NCI-H187 (cell line): ENCODE measurements around the gene SMPX.

Experiments
- DNase-seq, 2 experiments: peaks; one replicate each; lab custom pipeline; 2025; lab: John Stamatoyannopoulos, UW

The SMPX gene

GRCh38 chrX:21744060-21744459, 13.9 kb downstream of the SMPX start:
- DNase-seq = no peak

DNA sequence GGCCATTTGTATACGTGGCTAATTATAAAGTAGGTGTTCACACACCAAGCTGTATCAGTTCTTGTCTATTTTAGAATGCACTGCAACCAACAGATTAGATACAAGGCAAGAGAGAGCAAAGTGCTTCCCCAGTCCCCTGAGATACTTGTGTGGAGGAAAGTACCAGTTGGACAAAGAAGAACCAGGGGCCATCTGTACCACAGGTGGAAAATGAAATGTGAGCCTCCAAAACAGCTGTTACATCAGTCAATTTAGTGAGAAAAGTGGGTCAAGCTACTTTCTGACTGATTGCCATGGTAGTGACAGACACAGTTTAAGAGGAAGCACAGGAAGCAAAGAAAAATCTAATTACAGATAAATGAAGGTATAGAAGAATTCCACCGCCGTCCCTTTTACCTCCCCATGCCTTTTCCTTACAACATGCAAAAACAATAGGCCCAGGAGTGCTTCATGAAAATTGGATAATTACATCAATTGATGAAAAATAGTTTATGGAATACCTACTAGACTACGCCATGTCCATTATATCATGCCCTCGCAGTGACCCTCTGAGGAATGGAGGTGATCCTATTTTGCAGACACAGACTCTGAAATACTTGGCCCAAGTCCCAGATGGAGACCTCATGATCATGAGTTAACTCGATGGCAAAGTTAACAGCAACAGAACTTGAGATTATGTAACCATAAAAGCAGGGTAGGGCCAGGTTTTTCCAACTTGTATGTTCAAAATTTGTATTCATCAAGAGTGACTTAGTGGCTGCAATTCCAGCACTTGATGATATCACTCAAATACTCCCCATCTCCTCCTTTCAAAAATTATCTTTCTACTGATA, 15.8 kb downstream of the SMPX start:
- DNase-seq = peak; percentile 6 to 44

GRCh38 chrX:21741364-21741763, 16.6 kb downstream of the SMPX start:
- DNase-seq = no peak

GRCh38 chrX:21740329-21741274, 17.3 kb downstream of the SMPX start:
- DNase-seq = no peak

GRCh38 chrX:21738950-21739287, 19.0 kb downstream of the SMPX start:
- DNase-seq = no peak

DNA sequence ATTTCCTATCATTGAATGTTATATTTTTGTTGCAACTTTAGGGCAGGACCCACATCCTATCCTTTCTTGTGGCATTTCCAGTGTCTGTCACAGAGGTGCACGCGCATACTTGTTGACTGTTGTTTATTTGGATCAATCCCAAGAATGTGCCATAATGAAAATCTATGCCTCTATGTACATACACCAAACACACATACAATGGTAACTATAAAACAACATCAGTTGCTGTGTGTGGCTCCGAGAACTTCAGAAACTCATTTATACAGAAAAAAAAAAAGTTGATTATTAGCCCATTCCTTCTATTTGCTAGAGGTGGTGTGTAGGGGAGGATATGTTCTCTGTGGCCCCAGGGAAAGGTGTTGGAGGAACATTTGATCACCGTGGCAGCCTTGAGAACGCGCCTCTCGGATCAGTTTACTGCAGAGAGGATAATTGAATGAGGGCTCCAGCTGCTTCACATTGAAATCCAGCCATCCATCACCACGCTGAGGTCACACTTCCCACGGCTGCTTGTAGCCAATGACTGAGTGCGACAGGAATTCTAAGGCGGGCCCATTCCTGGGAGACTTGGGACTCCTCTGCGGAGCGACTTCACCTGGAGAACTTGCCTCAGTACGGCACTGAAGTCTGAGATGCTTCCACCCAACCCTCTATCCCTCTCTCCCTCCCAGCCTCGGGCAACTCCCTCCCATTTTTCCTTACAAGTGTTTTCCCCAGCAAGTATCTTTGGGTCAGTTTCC, 19.5 kb downstream of the SMPX start:
- DNase-seq = peak; percentile 46 to 53

DNA sequence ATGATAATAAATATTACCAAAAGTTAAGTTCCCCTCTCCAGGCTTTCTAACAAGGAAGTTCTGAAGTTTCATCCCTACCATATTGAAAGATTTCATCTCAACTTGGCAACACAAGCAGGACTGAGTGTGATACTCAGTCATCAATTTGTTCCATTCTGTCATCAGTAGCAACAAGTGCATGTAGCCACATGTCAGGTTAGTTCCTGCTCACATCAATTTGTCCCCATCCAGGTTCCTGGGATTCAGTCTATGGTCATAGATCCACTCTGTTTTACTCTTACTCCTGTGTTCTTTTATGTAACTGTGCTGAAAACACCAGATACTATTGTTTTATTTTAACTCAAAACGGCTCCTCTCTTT, 22.2 kb downstream of the SMPX start:
- DNase-seq = no peak

DNA sequence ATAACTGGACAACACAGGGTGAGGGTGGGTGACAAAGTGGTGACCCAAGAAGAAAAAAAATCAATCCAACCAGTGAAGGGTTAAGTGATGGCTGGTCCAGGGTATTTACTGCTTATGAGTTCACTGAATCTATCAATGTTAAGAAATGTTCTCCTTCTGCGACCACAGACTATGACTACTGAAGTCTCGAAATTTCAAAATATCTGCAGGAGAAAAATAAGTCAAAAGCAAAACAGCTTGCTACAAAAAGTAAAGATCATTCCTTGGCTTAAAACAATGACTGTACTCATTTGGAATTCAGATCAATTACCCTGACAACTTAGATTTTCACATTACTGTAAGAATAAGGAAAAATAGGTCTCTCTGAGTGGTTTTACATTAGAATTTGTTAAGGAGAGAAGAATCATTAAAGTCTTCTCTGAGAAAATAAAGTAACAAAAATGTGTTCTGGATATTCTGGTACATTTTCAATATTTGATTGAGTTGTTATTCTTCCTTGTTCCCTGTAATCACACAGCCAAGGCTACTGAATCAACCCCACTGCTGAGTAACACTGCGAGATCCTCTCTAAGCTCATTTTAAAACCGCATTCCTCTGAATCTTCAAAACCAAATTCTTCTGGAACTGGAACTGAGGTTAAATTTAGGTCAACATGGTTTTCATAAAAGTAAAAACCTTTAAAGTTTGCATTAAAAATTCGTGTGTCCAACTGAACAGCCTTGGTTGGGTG, 22.7 kb downstream of the SMPX start:
- no peak for DNase-seq

- DNase-seq = no peak
Observed at GRCh38 chrX:21734175-21734574, 23.7 kb downstream of the SMPX start.

GRCh38 chrX:21733705-21734104, 24.2 kb downstream of the SMPX start:
- DNase-seq = no peak

DNA sequence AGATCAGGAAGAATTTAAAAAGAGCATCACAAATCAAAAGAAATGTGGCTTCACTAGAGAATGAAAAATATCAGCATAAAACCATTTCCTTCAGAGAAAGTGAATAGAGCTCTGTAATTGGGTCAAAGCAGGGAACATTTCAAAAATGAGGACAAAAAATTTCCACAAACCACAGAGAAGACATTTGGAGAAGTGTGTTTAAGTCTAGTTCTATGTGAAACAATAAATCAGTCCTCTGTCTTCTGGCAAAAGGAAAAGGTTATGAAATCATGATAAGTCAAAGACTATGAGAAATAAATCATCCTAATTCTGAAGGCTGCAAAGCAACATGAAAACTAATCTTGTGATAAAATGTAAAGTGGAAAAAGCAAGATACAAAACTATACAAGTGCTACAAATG, 27.9 kb downstream of the SMPX start:
- DNase-seq = no peak

DNA sequence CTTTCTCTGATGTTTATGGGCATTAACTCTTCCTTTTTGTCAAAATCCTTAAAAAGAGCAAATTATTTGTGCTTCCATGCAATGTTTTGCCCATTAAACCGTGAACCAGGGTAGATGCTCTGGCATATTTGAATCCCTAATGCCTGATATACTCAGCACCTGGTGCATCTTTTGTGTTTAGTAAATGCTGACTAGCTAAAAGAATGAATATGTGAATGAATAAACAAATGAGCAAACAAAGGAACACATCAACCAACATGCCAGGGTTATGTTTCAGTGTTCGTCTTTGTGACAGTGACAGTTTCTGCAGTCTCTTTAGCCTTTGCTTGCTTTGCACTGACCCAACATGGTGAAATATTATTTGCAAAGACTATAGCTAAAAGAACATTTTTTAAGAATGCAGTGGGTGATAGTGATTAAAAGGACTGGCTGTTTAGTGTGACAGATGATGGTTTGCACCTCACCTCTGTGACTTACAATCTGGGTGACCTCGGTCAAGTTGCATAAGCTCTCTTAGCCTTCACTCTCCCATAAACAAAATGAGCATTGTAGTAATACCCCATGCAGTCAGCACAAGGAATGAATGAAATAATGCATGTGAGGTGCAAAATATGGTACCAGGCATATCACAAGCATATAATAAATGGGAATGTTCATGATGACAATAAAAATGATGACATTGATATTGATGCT, 29.5 kb downstream of the SMPX start:
- DNase-seq = no peak

- DNase-seq = no peak
Observed at GRCh38 chrX:21725916-21726315, 32.0 kb downstream of the SMPX start.

DNA sequence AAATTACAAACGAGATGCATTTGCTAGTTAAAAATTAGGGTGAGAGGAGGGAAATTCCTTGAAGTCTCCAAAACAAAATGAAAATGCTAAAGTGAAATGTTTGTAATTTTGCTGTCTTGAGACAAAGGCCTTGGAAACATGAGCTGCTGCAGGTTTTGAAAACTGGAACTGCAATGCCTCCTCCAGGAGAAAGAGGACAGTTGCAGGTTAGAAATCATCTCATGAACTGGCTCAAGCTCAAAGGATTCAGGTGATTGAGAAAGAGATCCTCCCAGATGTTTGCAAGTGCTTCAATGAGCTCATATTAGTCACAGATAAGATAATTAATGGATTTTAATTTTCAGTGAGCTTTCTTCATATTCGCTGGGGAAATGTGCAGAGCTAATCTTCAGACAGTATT, 32.4 kb downstream of the SMPX start:
- DNase-seq = no peak

GRCh38 chrX:21723814-21724213, 34.1 kb downstream of the SMPX start:
- no peak for DNase-seq

DNA sequence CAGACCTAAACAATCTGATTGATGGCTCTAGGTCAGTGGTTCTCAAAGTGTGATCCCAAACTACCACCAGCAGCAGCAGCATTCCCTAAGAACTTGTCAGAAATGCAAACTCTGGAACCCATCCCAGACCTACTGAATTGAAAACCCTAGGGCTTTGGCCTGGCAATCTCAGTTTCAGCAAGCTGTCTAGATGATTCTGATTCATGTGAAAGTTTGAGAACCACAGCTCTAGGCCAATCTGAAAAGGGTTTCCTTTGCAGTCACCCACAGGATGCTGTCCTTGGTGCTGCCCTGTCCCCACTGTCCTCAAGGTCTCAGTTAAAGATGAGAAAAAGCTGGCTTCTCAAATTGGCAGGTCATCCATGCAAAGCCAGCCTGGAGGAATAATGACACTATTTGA, 34.8 kb downstream of the SMPX start:
- no peak for DNase-seq

- DNase-seq = no peak
Observed at GRCh38 chrX:21721195-21721594, 36.7 kb downstream of the SMPX start.

- DNase-seq = no peak
Observed at GRCh38 chrX:21718575-21718974, 39.3 kb downstream of the SMPX start.

GRCh38 chrX:21717802-21718201, 40.1 kb downstream of the SMPX start:
- DNase-seq = no peak

- DNase-seq = no peak
Observed at GRCh38 chrX:21715825-21716224, 42.1 kb downstream of the SMPX start.

GRCh38 chrX:21715337-21715736, 42.6 kb downstream of the SMPX start:
- DNase-seq = no peak
